GM21529 (cell line): Measurements from ENCODE around the gene ASIC4.

ENCODE experiments used
- ATAC-seq: cut with Tn5 transposase; IDR thresholded peaks from one replicate; pipeline ENCODE4 v1.9.1; 2021; ENCODE audit not compliant: unreplicated experiment

Gene ASIC4, protein sequence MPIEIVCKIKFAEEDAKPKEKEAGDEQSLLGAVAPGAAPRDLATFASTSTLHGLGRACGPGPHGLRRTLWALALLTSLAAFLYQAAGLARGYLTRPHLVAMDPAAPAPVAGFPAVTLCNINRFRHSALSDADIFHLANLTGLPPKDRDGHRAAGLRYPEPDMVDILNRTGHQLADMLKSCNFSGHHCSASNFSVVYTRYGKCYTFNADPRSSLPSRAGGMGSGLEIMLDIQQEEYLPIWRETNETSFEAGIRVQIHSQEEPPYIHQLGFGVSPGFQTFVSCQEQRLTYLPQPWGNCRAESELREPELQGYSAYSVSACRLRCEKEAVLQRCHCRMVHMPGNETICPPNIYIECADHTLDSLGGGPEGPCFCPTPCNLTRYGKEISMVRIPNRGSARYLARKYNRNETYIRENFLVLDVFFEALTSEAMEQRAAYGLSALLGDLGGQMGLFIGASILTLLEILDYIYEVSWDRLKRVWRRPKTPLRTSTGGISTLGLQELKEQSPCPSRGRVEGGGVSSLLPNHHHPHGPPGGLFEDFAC

GRCh38 chr2:219514196-219514761 is at the start of gene ASIC4:
Gene ASIC4, plus strand, starts transcription at chr2:219514482. Its CDS starts 243 bp downstream, at chr2:219514725.
- ATAC-seq, result no peak

DNA sequence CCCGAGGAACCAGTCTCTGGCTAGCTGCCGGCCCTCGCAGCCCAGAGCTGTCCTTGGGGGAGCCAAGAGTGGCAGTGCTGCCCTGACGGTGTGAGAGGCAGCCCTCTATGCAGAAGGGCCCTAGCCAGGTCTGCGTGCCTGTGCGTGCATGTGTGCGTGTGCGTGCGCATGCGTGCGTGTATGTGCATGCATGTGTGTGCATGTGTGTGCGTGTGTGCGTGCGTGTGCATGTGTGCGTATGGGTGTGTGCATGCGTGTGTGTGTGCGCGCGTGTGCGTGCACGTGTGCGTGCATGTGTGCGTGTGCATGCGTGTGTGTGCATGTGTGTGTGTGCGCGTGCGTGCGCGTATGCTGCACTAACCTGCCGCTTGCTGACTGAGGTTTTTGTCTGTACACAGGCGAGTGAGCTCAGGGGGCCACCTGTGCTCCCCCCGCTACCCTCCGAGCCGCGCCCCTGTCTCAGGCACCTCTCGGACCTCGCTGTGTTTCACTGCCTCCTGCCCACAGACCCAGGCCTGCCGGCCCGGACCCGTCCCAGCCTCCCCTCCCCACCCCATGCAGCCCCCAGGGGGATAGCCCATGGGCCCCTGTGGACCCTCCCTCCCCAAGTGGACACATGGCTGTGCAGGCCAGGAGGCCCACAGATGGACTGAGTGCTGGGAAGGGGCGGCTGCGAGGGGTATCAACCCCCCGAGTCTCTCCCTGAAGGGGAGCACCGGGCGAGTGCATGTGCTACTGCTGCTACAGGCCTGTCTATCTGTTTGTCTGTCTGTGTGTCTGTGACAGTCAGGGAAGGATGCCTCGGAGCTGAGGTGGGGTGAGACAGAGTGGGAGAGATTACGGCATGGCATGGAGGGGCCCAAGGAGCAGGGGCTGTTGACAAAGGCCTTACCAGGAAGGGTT is 48.4 kb upstream of the ASIC4 start:
- no peak for ATAC-seq

DNA sequence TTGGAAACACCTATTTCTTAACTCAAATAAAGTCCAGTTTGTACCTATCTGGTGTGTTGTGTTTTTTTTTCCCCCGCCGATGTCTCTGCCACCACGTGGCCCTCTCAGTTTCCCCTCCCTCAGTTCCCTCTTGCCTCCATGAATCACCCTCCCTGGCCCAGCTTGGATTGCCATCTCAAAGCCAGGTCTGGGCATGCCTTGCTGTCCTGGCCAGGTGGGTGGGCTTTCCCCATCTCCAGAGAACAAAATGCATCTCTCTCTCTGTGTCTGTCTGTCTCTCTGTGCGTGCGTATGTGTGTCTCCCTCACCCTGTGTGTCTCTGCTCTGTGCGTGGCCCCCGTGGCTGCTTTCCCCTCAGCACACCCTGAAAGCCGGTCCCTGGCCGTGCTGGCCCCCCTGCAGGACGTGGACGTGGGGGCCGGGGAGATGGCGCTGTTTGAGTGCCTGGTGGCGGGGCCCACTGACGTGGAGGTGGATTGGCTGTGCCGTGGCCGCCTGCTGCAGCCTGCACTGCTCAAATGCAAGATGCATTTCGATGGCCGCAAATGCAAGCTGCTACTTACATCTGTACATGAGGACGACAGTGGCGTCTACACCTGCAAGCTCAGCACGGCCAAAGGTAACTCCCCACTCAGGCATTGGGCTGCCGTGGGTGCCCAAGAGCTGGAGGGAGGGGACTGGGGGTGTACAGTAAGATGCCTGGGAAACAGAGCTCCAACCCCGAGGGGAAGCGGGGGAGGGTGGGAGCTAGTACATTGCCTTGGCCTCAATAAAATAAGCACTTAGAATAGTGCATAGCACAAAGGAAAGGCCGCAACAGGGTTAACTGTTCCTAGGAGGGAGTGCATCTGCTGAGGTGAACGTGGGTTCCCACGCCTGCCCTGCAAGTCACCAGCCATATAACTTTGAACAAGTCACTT is 47.2 kb upstream of the ASIC4 start:
- no peak for ATAC-seq

DNA sequence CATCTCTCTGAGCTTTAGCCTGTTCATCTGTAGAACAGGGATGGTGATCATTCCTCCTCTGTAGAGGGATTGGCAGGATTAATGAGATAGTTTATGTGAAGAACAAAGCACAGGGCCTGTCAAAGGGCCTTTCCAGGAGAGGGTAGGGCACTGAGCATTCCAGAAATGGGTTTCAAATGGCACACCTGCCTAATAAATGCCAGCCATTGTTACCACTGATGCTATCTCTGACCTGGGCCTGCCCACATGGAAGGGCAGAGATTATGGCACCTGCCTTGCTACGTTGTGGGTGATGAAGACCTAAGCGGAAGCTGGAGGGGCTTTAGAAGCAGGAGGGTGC is 46.6 kb upstream of the ASIC4 start:
- ATAC-seq, result no peak

- ATAC-seq, result no peak
These were observed 45.7 kb upstream of the ASIC4 start for GRCh38 chr2:219468410-219469185.

GRCh38 chr2:219469186-219469724 is 45.0 kb upstream of the ASIC4 start:
- no peak for ATAC-seq

DNA sequence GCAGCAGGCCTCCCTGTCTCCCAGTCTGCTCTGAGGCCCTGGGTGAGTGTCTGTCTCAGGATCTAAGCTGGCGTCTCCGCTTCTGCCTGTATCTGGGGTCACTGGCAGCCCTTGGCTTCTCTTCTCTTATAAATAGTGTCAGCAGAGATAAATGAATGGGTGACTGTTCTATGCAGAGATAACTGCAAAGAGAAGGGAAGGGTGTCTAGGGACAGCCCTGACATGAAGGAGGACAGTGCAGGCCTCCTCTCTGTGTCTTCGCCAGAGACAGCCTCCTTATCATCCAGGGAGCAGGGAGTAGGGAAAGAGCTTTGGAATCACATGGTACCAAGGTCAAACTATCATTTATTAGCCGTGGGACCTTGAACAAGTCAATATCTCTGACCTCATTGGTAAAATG is 43.9 kb upstream of the ASIC4 start:
- ATAC-seq, result no peak

- ATAC-seq, result no peak
These were observed 42.6 kb upstream of the ASIC4 start for GRCh38 chr2:219471476-219472371.

DNA sequence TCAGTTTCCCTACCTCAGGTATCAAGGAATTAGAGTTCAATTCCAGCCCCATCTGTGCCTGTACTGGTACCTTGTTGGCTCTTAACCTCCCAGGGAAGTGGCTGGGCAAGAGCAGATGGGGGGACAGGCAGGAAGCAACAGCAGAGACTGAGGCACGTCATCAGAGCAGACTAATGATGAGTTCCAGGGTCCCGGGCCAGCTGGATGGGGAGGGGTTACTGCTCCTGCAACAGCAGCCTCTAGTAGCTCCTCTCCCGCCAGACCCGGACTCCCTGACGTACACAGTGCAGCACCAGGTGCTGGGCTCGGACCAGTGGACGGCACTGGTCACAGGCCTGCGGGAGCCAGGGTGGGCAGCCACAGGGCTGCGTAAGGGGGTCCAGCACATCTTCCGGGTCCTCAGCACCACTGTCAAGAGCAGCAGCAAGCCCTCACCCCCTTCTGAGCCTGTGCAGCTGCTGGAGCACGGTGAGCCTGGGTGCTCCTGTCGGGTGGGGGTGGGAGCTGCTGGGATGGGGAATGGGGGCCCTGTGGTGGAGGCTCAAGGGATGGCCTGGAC is 41.6 kb upstream of the ASIC4 start:
- ATAC-seq, result no peak

- ATAC-seq, result no peak
These were observed 40.8 kb upstream of the ASIC4 start for GRCh38 chr2:219473511-219473910.

GRCh38 chr2:219474285-219475060 is 39.8 kb upstream of the ASIC4 start:
- ATAC-seq, result no peak

- ATAC-seq, result no peak
These were observed 39.0 kb upstream of the ASIC4 start for GRCh38 chr2:219475278-219475677.

GRCh38 chr2:219475697-219476651 is 38.3 kb upstream of the ASIC4 start:
- ATAC-seq, result peak; percentile 77

DNA sequence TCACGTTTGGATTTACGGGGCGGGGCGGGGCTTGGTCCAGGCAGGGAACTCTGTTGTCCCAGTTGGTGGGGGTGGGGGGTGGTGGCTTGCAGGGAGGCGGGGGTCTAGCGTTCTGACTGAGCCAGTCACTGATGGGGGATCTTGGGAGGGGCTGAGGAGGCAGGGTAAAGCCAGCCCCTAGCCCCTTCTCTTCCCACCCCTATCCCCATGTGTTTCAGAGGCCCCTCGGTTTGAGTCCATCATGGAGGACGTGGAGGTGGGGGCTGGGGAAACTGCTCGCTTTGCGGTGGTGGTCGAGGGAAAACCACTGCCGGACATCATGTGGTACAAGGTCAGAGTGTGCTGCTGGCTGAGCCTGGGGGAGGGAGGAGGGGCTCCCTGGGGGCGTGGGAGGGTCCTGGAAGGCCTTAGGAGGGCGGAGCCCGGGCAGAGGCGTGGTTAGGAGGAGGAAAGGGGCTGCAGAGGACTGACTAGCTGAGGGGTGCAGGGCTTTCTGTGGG is 37.6 kb upstream of the ASIC4 start:
- no peak for ATAC-seq

DNA sequence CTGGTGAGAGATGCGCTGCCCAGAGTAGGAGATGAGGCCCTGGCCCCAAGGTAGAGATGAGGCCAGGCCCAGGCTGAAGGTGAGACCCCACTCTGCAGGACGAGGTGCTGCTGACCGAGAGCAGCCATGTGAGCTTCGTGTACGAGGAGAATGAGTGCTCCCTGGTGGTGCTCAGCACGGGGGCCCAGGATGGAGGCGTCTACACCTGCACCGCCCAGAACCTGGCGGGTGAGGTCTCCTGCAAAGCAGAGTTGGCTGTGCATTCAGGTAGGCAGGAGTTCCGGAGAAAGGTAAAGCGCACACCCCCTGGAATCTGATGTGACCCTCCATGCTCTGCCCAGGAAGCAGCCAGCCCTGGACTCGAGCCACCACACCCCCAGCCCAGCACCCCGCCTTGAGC is 37.1 kb upstream of the ASIC4 start:
- ATAC-seq, result no peak

DNA sequence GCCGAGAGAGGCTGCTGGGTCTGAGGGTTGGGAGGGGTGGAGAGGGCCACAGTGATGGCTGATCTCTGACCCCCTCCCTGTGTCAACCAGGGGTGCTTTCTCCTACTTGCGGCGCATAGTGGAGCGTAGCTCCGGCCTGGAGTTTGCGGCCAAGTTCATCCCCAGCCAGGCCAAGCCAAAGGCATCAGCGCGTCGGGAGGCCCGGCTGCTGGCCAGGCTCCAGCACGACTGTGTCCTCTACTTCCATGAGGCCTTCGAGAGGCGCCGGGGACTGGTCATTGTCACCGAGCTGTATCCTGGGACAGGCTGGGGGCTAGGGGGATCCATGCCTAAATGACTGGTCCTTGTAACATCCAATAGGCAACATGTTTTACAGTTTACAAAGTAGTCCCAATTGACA is 36.5 kb upstream of the ASIC4 start:
- no peak for ATAC-seq
